Central memory CD4-positive, alpha-beta T cell (primary cell): ENCODE measurements around the gene BPIFB2.

ENCODE experiments used
- DNase-seq: peaks from one replicate; pipeline ENCODE4 v3.0.0; 2022

Gene BPIFB2

DNA sequence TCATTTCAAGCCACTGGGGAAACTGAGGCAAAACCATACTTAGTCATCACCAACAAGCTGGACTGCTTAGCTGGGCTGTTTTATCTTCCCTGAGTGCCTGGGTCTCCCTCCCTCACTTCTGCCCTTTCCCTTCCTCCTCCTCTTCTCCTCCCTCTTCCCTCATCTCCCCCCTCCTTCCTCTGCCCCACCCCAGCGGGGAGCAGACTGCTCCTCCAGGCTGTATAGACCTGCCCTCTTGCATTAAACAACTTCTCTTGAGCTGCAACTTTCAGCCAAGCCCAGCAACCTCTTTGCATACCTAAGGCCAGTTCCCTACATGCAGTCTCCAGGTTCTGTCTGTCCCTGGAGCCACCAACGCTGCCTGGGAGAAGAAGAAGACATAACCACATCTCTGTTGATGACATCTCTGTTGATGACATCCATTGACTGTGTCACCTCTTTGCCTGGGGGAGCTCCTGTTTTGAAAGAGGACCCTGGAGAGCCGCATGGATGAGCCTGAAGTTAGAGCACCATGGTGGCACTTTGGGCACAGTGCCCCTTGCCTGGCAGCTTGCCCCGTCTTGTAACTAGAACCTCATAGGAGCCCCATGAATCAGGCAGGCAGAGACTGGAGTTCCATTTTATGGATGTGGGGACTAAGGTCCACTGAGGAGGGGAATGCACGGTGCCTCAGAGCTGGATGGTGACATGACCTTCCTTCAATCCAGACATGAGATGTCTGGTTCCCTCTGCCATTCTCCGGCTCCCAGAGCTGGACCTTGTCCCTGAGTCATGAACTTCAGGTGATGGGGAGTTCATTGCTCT, 16.1 kb downstream of the BPIFB2 start:
- DNase-seq, result no peak

GRCh38 chr20:33024243-33024560, 16.7 kb downstream of the BPIFB2 start:
- no peak for DNase-seq

DNA sequence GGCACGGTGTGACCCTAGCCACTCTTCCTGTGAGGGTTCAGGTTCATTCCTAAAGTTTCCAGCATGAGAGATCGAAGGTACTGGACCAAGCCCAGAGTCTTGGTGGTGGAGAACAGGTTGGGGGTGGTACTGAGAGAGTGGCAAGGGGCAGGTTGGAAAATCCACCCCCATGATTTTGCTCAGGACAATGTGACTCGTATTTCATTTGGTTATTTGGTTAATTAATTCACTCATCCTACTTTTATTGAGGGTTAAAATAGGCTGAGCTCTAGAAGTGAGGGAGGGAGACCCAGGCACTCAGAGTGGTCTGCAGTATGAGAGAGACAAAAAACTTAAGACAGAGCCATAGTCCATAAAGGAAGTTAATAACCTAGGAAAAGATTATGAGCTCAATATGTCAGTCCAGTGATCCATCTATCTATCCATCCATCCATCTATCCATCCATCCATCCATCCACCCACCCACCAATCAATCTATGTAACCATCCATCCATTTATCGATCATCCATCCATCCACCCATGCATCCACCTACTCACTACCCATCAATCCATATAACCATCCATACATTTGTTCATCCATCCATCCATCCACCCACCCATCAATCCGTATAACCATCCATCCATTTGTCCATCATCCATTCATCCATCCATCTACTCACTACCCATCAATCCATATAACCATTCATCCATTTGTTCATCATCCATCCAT, 17.3 kb downstream of the BPIFB2 start:
- DNase-seq, result no peak

DNA sequence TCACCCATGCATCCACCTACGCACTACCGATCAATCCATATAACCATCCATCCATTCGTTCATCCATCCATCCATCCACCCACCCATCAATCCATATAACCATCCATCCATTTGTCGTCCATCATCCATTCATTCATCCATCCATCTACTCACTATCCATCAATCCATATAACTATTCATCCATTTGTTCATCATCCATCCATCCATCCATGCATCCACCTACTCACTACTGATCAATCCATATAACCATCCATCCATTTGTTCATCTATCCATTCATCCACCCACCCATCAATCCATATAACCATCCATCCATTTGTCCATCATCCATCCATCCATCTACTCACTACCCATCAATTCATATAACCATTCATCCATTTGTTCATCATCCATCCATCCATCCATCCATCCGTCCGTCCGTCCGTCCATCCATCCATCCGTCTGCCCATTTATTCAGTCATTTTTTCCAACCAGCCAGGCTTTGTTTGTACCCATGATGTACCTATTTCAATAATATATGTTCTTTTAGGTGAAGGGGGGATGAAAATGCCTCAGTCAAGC, 17.9 kb downstream of the BPIFB2 start:
- no peak for DNase-seq

GRCh38 chr20:33026072-33026778, 18.7 kb downstream of the BPIFB2 start:
- no peak for DNase-seq

- no peak for DNase-seq
Observed at GRCh38 chr20:33026779-33027759, 19.6 kb downstream of the BPIFB2 start.

DNA sequence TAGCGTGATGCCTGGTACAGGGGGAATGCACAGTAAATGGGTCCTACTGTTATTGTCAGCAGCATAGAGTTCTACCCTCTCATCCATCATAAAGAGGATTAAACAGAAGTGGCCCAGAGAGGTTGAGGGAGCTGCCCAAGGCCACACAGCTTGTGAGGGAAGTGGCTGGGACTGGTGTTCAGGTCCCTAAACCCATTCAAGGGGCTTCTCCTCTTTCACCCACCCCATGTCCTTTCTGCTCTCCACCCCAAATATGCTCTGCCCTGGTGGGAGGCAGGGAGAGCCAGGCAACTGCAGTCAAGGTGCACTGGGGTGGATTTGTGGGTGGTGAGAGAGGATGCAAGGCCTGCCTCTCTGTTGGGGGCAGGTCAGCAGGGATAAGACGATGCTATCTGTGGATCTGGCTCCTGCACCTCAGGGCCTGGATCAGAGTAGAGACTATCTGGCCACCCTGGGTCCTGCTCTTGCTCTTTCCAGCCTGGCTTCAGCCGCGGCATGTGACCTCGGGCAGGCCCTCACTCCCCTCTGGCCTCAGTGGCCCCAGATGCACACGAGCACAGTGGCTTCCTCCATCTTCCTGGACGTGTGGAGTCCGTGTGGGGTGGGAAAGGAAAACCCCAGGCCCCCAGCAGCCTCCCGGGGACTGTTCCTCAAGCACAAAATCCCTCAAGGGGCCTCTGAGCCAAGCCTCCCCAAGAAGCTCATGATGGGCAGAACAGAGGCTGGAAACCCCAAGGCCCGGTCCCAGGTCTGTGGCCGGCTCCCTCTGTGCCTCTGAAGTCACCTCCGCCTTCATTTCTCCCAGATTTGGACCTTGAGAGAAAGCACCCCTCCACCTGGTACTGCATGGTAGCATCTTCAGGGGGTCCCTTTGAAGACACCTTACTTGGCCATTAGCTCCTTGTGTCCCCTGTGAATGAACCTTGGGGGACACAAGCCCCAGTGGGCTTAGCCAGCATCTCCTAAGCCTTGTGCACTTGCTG, 20.6 kb downstream of the BPIFB2 start:
- no peak for DNase-seq

DNA sequence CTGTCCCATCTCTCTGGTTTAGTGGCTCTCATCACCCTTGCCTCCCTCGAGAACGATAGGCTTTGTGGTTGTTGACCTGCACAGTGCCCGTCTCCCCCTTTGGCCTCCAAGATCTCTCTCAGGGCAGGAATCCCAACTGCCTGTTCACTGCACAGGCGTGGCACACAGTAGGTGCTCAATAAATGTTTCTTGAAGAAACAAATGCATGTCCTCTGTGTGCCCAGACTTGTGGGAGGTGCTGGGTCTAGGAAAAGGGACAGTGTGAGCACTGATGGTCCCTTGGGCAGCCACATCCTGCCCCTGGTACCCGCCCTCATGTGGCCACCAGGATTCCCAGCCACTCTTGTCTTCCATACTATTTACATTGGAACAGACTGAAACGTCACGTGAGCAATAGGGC, 21.4 kb downstream of the BPIFB2 start:
- DNase-seq, result no peak

- no peak for DNase-seq
Observed at GRCh38 chr20:33030076-33030475, 22.6 kb downstream of the BPIFB2 start.

DNA sequence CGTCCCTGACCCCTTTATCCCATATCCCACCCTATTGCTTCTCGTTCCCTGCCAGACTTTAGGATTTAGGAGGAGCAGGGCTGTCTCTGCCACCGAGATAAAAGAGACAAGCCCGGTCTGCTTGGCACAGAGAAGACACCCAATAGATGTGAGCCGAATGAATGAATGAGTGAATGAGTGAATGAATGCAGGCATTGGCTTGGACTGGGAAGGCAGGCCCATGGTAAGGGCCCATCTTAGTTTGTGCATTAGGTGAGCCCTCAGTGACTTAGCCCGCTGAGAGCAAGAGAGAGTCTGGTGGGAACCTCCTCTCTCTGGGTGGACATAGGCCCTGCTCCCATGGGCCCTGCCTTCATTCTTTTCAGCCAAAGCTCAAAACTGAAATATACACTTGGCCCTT, 23.1 kb downstream of the BPIFB2 start:
- DNase-seq, result no peak

- no peak for DNase-seq
Observed at GRCh38 chr20:33031531-33031930, 24.0 kb downstream of the BPIFB2 start, which contains the start of gene BPIFB6. TSS of gene BPIFB6 (plus strand) at chr20:33031648. CDS start at chr20:33031648, 0 bp downstream.

DNA sequence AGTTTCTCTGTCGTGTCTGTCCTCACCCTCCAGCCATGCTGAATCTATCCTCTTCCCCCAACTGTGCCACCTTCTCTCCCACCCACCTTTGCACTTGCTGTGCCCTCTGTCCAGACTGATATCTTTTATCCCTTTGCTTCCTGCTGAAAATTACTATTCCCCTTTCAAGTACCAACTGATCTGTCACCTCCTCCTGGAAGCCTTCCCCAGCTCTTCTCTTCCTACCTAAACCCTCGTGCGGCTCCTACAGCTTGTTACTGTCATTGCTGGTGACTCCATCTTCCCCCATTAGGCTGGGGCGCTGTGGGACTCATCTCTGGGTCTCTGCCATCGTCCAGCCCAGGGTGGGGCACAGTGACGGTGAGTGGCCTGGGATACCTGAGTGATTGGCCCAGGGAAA, 25.1 kb downstream of the BPIFB2 start:
- no peak for DNase-seq

GRCh38 chr20:33033381-33033780, 25.9 kb downstream of the BPIFB2 start:
- no peak for DNase-seq

DNA sequence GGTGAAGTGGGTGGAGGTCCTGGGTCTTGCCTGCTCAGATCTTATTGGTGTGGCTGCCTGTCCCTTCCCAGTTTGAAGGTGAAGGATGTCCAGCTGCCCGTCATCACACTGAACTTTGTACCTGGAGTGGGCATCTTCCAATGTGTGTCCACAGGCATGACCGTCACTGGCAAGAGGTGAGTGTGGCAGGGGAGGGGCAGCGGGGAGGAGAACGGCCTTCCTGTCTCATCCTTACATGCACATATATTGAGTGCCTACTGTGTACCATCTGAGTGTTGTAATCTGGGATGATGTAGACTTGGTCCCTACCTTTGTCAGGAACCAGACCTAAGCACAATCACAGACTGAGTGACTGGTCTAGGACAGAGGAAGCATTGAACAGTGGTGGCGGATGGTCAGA, 26.6 kb downstream of the BPIFB2 start:
- no peak for DNase-seq

- DNase-seq, result no peak
Observed at GRCh38 chr20:33034901-33035492, 27.5 kb downstream of the BPIFB2 start.

- no peak for DNase-seq
Observed at GRCh38 chr20:33037456-33037855, 30.0 kb downstream of the BPIFB2 start.

DNA sequence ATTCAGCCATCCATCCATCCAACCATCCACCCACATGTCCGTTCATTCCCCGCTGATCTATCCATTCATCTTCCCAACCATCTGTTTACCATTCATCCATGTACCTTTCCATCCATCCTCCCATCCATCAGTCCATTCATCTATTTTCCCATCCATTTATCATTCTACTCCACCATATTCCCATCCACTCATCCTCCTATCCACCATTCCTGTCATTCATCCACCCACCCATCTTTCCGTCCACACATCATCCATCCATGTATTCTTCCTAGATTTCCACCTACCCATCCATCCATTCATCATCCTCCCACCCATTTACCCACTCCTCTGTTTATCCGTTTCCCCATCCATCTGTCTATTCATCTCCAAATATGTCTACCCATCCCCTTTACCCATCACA, 30.7 kb downstream of the BPIFB2 start:
- no peak for DNase-seq

DNA sequence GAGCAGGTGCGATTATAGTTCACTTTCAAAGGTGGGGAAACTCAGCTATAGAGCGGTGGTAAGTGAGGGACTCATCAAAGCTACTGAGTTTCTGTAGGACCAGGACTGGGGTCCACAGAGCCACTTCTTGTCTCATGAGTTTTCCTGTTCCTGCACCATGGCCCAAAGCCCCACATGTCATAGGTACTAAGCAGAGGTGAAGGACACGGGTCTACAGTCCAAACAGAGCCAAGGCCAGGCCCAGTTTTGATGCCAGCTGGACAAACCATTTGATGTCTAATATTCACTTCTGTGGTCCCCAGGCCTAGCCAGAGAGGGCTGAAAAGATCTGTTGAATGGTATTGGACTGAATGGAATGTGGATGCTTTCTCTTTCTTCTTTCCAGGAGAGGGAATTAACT, 34.9 kb downstream of the BPIFB2 start:
- DNase-seq, result no peak

- no peak for DNase-seq
Observed at GRCh38 chr20:33042983-33043730, 35.7 kb downstream of the BPIFB2 start.

DNA sequence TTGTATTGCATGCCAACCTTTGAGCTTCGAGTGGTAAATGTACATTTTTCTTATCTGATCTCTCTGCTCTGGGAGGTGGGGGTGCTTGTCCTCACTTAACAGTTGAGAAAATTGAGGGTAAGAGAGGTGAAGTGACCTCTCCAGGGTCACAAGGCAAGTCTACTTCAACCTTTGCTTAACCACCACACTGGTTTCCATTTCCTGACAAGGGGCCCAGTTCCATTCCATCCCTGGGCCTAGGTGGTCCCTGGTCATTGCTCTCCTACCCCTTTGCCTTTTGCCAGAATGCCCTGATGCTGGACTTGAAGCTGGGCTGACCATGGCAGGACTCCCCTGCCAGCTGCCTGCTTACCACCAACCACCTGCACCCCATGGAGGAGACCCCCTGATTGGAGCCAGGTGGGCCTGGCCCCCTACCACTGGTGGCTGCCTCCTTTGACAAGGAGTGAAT, 36.3 kb downstream of the BPIFB2 start:
- DNase-seq, result no peak
